NCI-H2227 treated with DMSO at 0.1 percent for 48 hours (cell line): ENCODE results near the gene FUT7.

ENCODE experiments used
- DNase-seq: peaks from one replicate; lab custom pipeline; 2025; lab: John Stamatoyannopoulos, UW

FUT7 gene, protein sequence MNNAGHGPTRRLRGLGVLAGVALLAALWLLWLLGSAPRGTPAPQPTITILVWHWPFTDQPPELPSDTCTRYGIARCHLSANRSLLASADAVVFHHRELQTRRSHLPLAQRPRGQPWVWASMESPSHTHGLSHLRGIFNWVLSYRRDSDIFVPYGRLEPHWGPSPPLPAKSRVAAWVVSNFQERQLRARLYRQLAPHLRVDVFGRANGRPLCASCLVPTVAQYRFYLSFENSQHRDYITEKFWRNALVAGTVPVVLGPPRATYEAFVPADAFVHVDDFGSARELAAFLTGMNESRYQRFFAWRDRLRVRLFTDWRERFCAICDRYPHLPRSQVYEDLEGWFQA

GRCh38 chr9:137031904-137032640 lies at the start of gene FUT7:
TSS of gene FUT7 (minus strand) at chr9:137032088. CDS start at chr9:137031991, 97 bp downstream.
- DNase-seq = no peak

DNA sequence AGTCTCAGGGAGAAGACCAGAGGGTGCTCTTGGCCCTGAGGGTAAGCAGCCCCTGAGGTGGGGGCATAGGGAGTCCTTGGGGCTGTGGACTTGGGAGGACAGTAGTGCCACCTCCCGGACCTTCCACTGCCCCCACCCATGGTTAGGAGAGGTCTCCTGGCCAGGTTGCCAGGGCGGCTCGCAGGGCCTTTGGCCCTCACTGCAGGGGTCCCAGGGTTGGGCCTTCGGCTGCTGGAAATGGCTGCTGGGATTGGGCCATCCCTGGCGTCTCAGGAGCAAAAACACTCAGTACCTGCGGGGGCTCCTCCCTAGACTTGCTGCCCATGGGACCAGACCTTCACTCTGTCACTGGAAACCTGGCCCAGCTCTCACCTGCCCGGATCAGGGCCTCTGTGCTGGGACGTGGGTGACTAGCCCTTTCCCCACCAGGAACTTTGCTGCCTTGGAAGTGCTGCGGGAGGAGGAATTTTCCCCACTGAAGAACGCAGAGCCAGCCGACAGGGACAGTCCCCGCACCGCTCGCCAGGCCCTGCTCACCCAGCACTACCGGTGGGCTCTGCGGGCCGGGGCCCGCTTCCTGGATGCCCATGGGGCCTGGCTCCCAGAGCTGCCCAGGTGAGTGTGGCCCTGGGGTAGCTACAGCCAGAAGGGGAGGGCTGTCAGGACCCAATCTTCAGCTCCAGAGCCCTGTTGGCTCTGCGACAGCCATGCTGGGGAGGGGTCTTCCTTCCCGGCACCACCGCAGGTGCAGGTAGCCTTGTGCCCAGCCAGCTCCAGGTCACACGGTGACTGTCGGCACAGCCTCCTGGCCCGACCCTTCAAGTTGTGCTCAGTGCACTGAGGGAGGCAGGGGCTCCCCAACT lies 48.6 kb upstream of the FUT7 start:
- DNase-seq = no peak

DNA sequence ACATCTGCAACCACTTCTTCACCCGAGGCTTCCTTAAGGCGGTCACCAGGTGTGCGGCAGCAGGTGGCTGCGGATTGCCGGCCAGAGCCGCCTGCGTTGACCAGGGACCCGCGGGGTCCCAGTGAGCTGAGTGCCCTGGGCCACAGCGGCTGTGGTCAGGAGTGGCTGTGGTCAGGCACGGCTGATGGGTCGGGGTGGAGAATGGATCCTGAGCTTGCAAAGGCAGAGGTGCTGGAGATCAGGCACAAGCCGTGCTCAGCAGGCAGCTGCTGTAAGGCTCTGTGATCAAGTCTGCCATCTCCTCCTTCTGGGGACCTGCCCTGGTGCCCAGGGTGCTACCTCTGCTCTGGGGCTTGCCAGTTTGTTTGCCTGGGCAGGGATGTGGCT lies 47.5 kb upstream of the FUT7 start:
- no peak for DNase-seq

- DNase-seq = no peak
These were observed 47.0 kb upstream of the FUT7 start for GRCh38 chr9:137078701-137079400.

DNA sequence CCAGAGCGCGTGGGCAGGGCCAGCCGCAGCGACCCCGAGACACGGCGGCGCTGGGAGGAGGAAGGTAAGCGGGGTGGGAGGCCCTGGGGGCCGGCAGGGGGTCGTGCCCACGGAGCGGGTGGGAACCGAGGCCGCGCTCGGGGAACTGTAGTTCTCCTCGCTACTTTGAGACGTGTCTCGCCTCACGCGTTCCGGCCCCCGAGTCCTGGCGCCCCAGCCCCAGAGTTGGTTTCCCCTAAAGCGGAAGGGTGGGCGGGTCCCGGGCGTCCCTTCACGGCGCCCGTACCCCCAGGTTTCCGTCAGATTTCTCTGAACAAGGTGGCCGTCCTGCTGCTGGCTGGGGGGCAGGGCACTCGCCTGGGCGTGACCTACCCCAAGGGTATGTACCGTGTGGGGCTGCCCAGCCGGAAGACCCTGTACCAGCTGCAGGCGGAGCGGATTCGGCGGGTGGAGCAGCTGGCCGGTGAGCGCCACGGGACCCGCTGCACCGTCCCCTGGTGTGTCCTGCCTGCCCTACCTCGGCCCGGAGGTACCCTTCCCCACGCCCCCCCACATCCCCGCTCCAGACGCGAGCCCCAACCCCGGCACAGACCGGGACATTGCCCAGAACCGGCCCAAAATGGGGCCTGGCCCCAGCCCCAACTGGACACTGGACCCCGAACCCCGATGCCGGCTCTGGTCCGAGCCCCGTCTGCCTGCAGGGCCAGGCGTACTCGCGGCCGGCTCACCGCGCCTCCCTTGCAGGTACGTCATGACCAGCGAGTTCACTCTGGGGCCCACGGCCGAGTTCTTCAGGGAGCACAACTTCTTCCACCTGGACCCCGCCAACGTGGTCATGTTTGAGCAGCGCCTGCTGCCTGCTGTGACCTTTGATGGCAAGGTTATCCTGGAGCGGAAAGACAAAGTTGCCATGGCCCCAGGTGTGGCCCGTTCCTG lies 46.1 kb upstream of the FUT7 start:
- DNase-seq = no peak

- peak; percentile 10 for DNase-seq
These were observed 45.3 kb upstream of the FUT7 start, which contains the start of gene UAP1L1 for GRCh38 chr9:137077010-137077747. TSS of gene UAP1L1 (plus strand) at chr9:137077517. CDS start at chr9:137077533, 16 bp downstream.

- DNase-seq = no peak
These were observed 44.7 kb upstream of the FUT7 start for GRCh38 chr9:137076636-137077009.

DNA sequence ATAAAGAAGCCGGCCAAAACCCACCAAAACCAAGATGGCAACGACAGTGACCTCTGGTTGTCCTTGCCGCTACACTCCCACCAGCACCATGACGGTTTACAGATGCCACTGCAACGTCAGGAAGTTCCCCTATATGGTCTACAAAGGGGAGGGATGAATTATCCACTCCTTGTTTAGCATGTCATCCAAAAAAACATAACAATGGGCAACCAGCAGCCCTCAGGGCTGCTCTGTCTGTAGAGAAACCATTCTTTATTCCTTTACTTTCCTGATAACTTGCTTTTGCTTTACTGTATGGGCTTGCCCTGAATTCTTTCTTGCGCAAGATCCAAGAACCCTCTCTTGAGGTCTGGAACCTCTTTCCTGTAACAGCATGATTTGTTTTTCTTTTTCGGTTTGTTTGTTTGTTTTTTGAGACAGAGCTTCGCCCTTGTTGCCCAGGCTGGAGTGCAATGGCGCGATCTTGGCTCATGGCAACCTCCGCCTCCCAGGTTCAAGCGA lies 43.4 kb upstream of the FUT7 start:
- DNase-seq = no peak

DNA sequence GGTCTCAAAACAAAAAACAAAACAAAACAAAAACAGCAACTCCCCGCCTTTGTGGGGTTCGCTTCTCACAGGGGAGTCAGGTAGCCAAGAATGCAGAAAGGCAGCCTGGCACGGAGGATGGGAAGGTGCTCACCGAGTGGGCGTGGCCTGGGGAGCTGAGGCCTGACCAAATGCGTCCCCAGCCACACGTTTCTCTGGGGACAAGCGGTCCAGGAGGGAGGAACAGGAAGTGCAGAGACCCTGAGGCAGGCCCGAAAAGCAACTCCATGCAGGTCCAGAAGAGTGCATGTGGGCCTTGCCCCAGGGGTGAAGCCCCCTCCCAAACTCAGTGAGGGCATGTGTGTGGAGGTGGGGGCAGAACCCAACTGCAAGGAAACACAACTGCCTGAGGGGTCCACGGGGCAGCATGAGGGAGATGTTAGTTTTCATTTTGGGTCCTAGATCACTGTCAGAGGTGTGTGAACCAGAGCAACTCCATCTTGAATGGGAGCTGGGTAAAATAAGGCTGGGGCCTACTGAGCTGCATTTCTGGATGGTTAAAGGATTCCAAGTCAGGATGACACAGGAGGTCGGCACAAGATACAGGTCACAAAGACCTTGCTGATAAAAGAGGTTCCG lies 42.9 kb upstream of the FUT7 start:
- no peak for DNase-seq

- DNase-seq = no peak
These were observed 42.1 kb upstream of the FUT7 start for GRCh38 chr9:137073992-137074399.

DNA sequence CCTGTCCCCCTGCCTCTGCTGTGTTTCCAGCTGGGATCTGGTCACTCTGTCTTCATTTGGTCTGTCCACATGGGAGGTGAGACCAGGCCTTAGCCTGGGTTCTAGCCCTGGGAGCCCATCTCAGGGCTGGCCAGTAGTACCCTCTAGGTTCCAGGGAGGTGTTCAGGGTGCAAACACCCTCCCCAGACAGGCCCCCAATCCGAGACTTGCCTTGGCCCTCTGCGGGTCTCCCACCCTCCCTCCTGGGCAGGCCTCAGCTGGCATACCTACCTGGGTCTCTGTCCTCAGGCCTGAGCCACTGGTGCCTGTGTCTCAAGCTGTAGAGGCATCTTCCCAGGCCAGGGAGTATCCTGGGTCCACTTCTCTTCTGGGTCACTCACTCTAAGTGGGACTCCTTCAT lies 39.4 kb upstream of the FUT7 start:
- DNase-seq = no peak

DNA sequence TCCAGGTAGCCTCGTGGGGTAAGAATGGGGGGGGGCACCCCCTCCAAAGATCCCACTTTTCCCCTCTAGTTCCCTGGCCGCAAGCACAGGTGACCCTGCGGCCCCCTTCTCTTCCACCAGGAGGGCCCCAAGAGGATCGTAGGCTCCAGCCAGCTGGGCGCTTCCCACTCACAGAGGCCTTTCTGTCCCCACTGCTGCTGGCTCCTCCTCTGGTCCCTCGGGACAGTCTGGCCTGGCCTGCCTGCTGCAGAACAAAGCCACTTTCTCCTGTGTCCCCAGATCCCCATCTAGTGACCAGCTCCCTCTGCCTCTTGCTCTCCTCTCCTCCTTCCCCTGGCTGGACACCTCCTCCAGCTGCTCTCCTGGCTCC lies 39.0 kb upstream of the FUT7 start:
- no peak for DNase-seq

DNA sequence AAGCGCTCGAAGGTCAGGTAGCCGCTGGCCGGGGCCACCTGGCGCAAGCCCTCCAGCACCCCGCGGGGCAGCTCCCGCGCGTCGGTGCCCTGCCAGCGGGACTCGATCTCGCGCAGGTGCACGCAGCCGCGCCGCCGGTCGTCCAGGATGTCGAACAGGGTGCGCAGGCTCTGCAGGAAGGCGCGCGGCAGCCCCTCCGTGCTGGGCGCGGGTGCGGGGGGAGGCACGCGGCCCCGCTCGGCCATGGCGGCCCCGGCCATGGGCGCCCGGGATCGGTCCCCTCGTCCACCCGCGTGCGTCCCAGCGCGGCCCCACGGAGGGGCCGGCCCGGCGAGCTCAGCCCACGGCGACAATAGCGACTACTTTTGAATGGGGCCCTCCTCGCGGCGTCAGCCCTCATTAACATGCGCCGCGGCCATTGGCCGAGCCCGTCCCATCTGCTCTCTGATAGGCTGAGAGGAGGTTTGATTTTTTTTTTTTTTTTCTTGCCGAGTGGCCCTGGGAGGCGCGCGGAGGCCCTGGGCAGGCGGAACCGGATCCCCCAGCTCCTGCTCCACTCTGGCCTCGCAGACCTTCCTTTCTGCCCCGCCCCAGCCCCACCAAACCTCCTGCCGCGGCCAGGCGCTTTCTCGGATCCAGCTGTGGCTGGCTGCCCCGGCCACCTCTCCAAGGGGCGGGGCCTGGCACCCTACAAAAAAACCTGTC lies 38.5 kb upstream of the FUT7 start, which contains the start of gene SAPCD2:
SAPCD2 (minus strand) TSS at position 357 of the 705 bp plus-strand sequence; CDS start at position 260, 97 bp downstream.
- DNase-seq = peak; percentile 74

DNA sequence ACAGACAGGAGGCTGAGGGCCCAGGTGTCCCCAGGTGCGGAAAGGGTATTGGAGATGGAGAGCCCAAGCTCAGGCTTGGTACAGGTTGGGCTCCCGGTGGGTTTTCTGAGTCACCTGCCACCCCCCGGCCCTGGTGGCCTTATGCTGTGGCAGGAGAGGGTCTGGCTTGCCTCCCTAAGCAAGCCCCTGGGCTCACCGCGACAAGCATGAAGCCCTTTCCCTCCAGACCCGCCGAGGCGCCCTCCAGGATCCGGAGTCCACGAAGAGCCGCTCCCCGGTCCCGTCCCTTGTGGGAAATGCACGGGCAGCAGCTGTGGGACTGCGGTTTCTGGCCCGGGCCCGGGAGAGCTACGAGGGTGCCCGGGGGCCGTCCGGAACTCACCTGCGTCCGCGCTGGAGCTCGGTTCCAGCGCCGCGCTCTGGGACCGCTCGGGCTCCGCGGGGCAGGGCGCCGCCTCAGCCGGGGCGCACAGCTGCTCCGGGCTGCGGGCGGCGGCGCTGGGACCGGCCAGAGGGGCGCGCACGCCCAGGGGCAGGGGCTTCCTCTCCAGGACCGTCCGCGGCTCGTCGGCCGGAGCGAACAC lies 37.7 kb upstream of the FUT7 start:
- DNase-seq = no peak

GRCh38 chr9:137068539-137069507 lies 36.9 kb upstream of the FUT7 start:
- DNase-seq = no peak

GRCh38 chr9:137067860-137068538 lies 36.1 kb upstream of the FUT7 start:
- DNase-seq = peak; percentile 8
